OCI-LY3 (cell line): ENCODE data around the gene PIK3CD.

Experiments used
- H2AFZ ChIP-seq: fragments of 200-600, 300-600 bp; shearing (Covaris generic); 2 replicates; pipeline ENCODE4 v1.6.0; 2014; ENCODE audit warnings: antibody characterized with exemption, low read depth, low read length
- H3K27ac ChIP-seq: fragments of 200-600, 300-600 bp; sonication (generic); 2 replicates; pipeline ENCODE4 v1.5.1; 2014; ENCODE audit warnings: mild to moderate bottlenecking, low read length, moderate library complexity, mixed read lengths
- H3K27me3 ChIP-seq: fragments of 200-600, 300-600 bp; sonication (generic); 2 replicates; pipeline ENCODE4 v1.6.1; 2014; ENCODE audit warnings: low read depth, low read length, mixed read lengths
- H3K36me3 ChIP-seq: fragments of 200-600, 300-600 bp; sonication (generic); replicated peaks from 2 replicates; pipeline ENCODE3; 2014; ENCODE audit warnings: low read depth, low read length, mixed read lengths
- H3K4me1 ChIP-seq: fragments of 300-600, 200-600 bp; sonication (generic); 2 replicates; pipeline ENCODE4 v1.6.1; 2014; ENCODE audit warnings: low read length, mixed read lengths
- H3K4me2 ChIP-seq: fragments of 200-600, 300-600 bp; sonication (generic); 2 replicates; pipeline ENCODE4 v1.6.1; 2014; ENCODE audit warnings: low read length, mixed read lengths
- H3K4me3 ChIP-seq: fragments of 300-600, 200-600 bp; sonication (generic); 2 replicates; pipeline ENCODE4 v1.5.1; 2014; ENCODE audit warnings: antibody characterized with exemption, mild to moderate bottlenecking, low read length, moderate library complexity
- H3K79me2 ChIP-seq: fragments of 300-600, 200-600 bp; shearing (Covaris generic); 2 replicates; pipeline ENCODE4 v1.6.1; 2014; ENCODE audit warnings: mild to moderate bottlenecking, low read length, mixed read lengths
- H3K9ac ChIP-seq: fragments of 300-600, 200-600 bp; shearing (Covaris generic); 2 replicates; pipeline ENCODE4 v1.6.0; 2014; ENCODE audit warnings: mild to moderate bottlenecking, low read length, moderate library complexity
- H3K9me3 ChIP-seq: fragments of 200-600, 300-600 bp; shearing (Covaris generic); 2 replicates; pipeline ENCODE4 v1.6.1; 2014; ENCODE audit warnings: low read length, mixed read lengths; ENCODE audit not compliant: insufficient read depth
- H4K20me1 ChIP-seq: fragments of 200-600, 300-600 bp; sonication (generic); 2 replicates; pipeline ENCODE4 v1.6.1; 2016; ENCODE audit warnings: low read length, mixed read lengths; ENCODE audit not compliant: insufficient read depth
- CTCF ChIP-seq: fragments of 200-600, 300-600 bp; sonication (generic); IDR thresholded peaks from 2 replicates; pipeline ENCODE4 v1.5.1; 2014; ENCODE audit warnings: antibody characterized with exemption, low read length, low read depth
- EZH2phosphoT487 ChIP-seq: fragments of 200-600 bp; shearing (Covaris generic); IDR thresholded peaks from 2 replicates; pipeline ENCODE4 v1.6.1; 2018; ENCODE audit warnings: antibody characterized with exemption, mixed run types, low read depth

PIK3CD gene

GRCh38 chr1:9696793-9697192 is 45.3 kb downstream of the PIK3CD start:
- Histone ChIP-seq H3K9ac (no peak overlapping the region), H4K20me1 (peaks cover 37% of the 10 kb centered on the region), H3K79me2 (peaks cover 97% of the 10 kb centered on the region), H2AFZ (no peak overlapping the region), H3K4me2 (no peak overlapping the region), H3K9me3 (no peaks in the 10 kb centered on the region), H3K27ac (no peak overlapping the region), H3K36me3 (peaks cover 24% of the 10 kb centered on the region), H3K4me1 (no peaks in the 10 kb centered on the region), H3K27me3 (no peaks in the 10 kb centered on the region), H3K4me3 (no peak overlapping the region)
- TF ChIP-seq CTCF (no peak), EZH2phosphoT487 (no peak)

GRCh38 chr1:9699361-9699760 is 47.8 kb downstream of the PIK3CD start:
- peaks cover 44% of the 10 kb centered on the region for H4K20me1 ChIP-seq

GRCh38 chr1:9700340-9700739 is 48.8 kb downstream of the PIK3CD start:
- no peak for TF ChIP-seq EZH2phosphoT487
- TF ChIP-seq CTCF: no peak
- H3K4me1 ChIP-seq: peaks cover 14% of the 10 kb centered on the region
- H3K9ac ChIP-seq: no peak overlapping the region
- no peak overlapping the region for H3K27ac ChIP-seq
- H3K4me2 ChIP-seq: no peak overlapping the region
- peaks cover 97% of the 10 kb centered on the region for H3K79me2 ChIP-seq
- no peaks in the 10 kb centered on the region for H3K27me3 ChIP-seq
- H3K9me3 ChIP-seq: no peaks in the 10 kb centered on the region
- peaks cover 32% of the 10 kb centered on the region for H3K36me3 ChIP-seq
- H2AFZ ChIP-seq: no peak overlapping the region
- peaks cover 48% of the 10 kb centered on the region for H4K20me1 ChIP-seq
- H3K4me3 ChIP-seq: no peak overlapping the region

More at GRCh38 chr1:9699361-9699760, 47.8 kb downstream of the PIK3CD start:
- Histone ChIP-seq H3K4me1 (peaks cover 7% of the 10 kb centered on the region), H3K36me3 (peaks cover 32% of the 10 kb centered on the region), H2AFZ (no peak overlapping the region), H3K9me3 (no peaks in the 10 kb centered on the region), H3K27ac (no peak overlapping the region), H3K79me2 (peaks cover 97% of the 10 kb centered on the region), H3K4me2 (no peak overlapping the region), H3K4me3 (no peak overlapping the region), H3K9ac (no peak overlapping the region), H3K27me3 (no peaks in the 10 kb centered on the region)
- TF ChIP-seq EZH2phosphoT487: no peak
- no peak for TF ChIP-seq CTCF

- no peaks in the 10 kb centered on the region for H3K27me3 ChIP-seq
- no peak overlapping the region for H3K4me2 ChIP-seq
- peaks cover 14% of the 10 kb centered on the region for H3K4me1 ChIP-seq
- H4K20me1 ChIP-seq: peaks cover 54% of the 10 kb centered on the region
- no peak overlapping the region for H2AFZ ChIP-seq
- H3K9ac ChIP-seq: no peak overlapping the region
- TF ChIP-seq EZH2phosphoT487 (no peak), CTCF (no peak)
- peaks cover 35% of the 10 kb centered on the region for H3K36me3 ChIP-seq
- H3K9me3 ChIP-seq: no peaks in the 10 kb centered on the region
- no peak overlapping the region for H3K4me3 ChIP-seq
- no peak overlapping the region for H3K27ac ChIP-seq
- H3K79me2 ChIP-seq: peaks cover 98% of the 10 kb centered on the region
These were observed 50.1 kb downstream of the PIK3CD start for GRCh38 chr1:9701665-9702064.
